Endothelial cell of umbilical vein (primary cell): ENCODE results near the gene ATRNL1. TPM values are rescaled to one million over a fixed set of nuclear protein-coding genes. Genes with fewer than 3 reads are reported as not detected.

Experiments
- BruUV-seq: library from RNA; stranded (reverse); fragments of 400-500 nt; replicated peaks from 2 replicates; lab custom pipeline; 2021; lab: Mats Ljungman, UMichigan
- CTCF ChIA-PET: fragments of 300-600, 350-600 bp; sonication (Branson Sonifier 250); formaldehyde crosslinking; loops from one replicate; lab custom pipeline; 2021; ENCODE audit warnings: antibody characterized with exemption, inconsistent platforms; lab: Charles Lee
- POLR2A ChIA-PET: fragments of 300-600, 350-600 bp; sonication (Branson Sonifier 250); formaldehyde crosslinking; loops from one replicate; lab custom pipeline; 2021; ENCODE audit warnings: antibody characterized with exemption, inconsistent platforms; lab: Charles Lee
- DNase-seq: peaks from one replicate; pipeline ENCODE4 v3.0.0-alpha.2; 2011; ENCODE audit warnings: low read depth, low spot score
- FAIRE-seq: peaks from 2 replicates; lab custom pipeline; 2011; peaks lifted over from hg19 to GRCh38; lab: Jason Lieb, UNC
- H2AFZ ChIP-seq: 2 replicates; pipeline ENCODE4 v1.6.0; 2012; ENCODE audit warnings: low read depth, low read length, control low read depth, inconsistent platforms
- H3K27ac ChIP-seq: 2 replicates; pipeline ENCODE4 v1.5.1; 2011; ENCODE audit warnings: low read depth, mild to moderate bottlenecking, control low read depth, low read length, moderate library complexity; ENCODE audit not compliant: insufficient read depth
- H3K27me3 ChIP-seq, 2 experiments: 2 replicates each; pipeline versions ENCODE4 v1.6.0 to v1.6.1; 2011; ENCODE audit warnings: low read length in 2 of 2, mixed read lengths in 1 of 2; ENCODE audit not compliant: control insufficient read depth in 2 of 2, insufficient read depth in 2 of 2
- H3K36me3 ChIP-seq, 2 experiments: 2 replicates in 1 of 2; 3 replicates in 1 of 2; pipeline ENCODE4 v1.5.1; 2011; ENCODE audit warnings: low read length in 2 of 2, mild to moderate bottlenecking in 1 of 2, moderate library complexity in 1 of 2; ENCODE audit not compliant: control insufficient read depth in 2 of 2, insufficient read depth in 2 of 2; ENCODE audit errors: extremely low read depth in 1 of 2
- H3K4me1 ChIP-seq: 3 replicates; pipeline ENCODE4 v1.5.1; 2011; ENCODE audit warnings: mild to moderate bottlenecking, low read length; ENCODE audit not compliant: control insufficient read depth, insufficient read depth; ENCODE audit errors: extremely low read depth
- H3K4me2 ChIP-seq: 2 replicates; pipeline ENCODE4 v1.6.1; 2011; ENCODE audit warnings: low read length, control low read depth, mixed read lengths; ENCODE audit not compliant: insufficient read depth
- H3K4me3 ChIP-seq, 3 experiments: fragments of 200-600 bp in 1 of 3; sonication (generic), shearing (Covaris generic) in 1 of 3; replicated peaks in 1 of 3; 2 replicates each; pipeline ENCODE4 v1.5.1; 2011 to 2016; ENCODE audit warnings: control low read depth in 3 of 3, low read length in 3 of 3, mild to moderate bottlenecking in 2 of 3, inconsistent platforms in 1 of 3, low read depth in 1 of 3, moderate library complexity in 1 of 3; ENCODE audit not compliant: insufficient read depth in 1 of 3
- H3K79me2 ChIP-seq: 2 replicates; pipeline ENCODE4 v1.6.0; 2012; ENCODE audit warnings: low read length, inconsistent platforms; ENCODE audit not compliant: control insufficient read depth, insufficient read depth
- H3K9ac ChIP-seq: replicated peaks from 2 replicates; pipeline ENCODE3; 2011; ENCODE audit warnings: low read length, control low read depth; ENCODE audit not compliant: insufficient read depth; ENCODE audit errors: extremely low read depth
- H3K9me1 ChIP-seq: replicated peaks from 3 replicates; pipeline ENCODE4 v1.6.0; 2011; ENCODE audit warnings: mild to moderate bottlenecking, low read length; ENCODE audit not compliant: control insufficient read depth, insufficient read depth; ENCODE audit errors: extremely low read depth
- H3K9me3 ChIP-seq: replicated peaks from 2 replicates; pipeline ENCODE4 v1.5.1; 2012; ENCODE audit warnings: low read length, inconsistent platforms; ENCODE audit not compliant: control insufficient read depth, insufficient read depth
- H4K20me1 ChIP-seq: replicated peaks from 2 replicates; pipeline ENCODE3; 2011; ENCODE audit warnings: mild to moderate bottlenecking, low read length; ENCODE audit not compliant: control insufficient read depth, insufficient read depth; ENCODE audit errors: extremely low read depth
- EZH2 ChIP-seq: IDR thresholded peaks from 2 replicates; pipeline ENCODE4 v1.6.1; 2012; ENCODE audit warnings: borderline replicate concordance, low read depth, mild to moderate bottlenecking, moderate library complexity, low read length, inconsistent platforms; ENCODE audit not compliant: severe bottlenecking
- FOS ChIP-seq: IDR thresholded peaks from 2 replicates; pipeline ENCODE4 v1.6.1; 2011; ENCODE audit warnings: mild to moderate bottlenecking, low read length, moderate library complexity, borderline replicate concordance; ENCODE audit not compliant: insufficient read depth
- GATA2 ChIP-seq: IDR thresholded peaks from 2 replicates; pipeline ENCODE4 v1.7.0; 2011; ENCODE audit warnings: low read depth, mild to moderate bottlenecking, moderate library complexity, mixed read lengths, low read length; ENCODE audit not compliant: insufficient read length, insufficient read depth
- JUN ChIP-seq: IDR thresholded peaks from 2 replicates; pipeline ENCODE4 v1.6.1; 2011; ENCODE audit warnings: borderline replicate concordance, low read depth; ENCODE audit not compliant: insufficient read length, insufficient read depth
- MYC ChIP-seq: IDR thresholded peaks from one replicate; pipeline ENCODE4 v1.6.1; 2011; ENCODE audit warnings: mild to moderate bottlenecking, low read depth, low read length
- POLR2A ChIP-seq: IDR thresholded peaks from 2 replicates; pipeline ENCODE4 v1.6.1; 2012; ENCODE audit warnings: low read depth, mild to moderate bottlenecking, control low read depth, low read length
- POLR2AphosphoS5 ChIP-seq: IDR thresholded peaks from 2 replicates; pipeline ENCODE4 v1.6.1; 2012; ENCODE audit warnings: low read depth, mild to moderate bottlenecking, control low read depth, low read length, moderate library complexity; ENCODE audit not compliant: insufficient read depth
- dilution Hi-C: fragments of 300-500 bp; cut with MboI; formaldehyde crosslinking; loops from one replicate; pipeline ENCODE4 v1.15.0; 2019; ENCODE audit warnings: low sequenced_read_pairs; ENCODE audit not compliant: extremely low pct_ligation_motif_present
- intact Hi-C: fragments of 100-400 bp; cut with micrococcal nuclease; formaldehyde crosslinking; loops from one replicate; pipeline ENCODE4 v1.10.0; 2022
- polyA plus RNA-seq, 4 experiments: library from polyadenylated mRNA; depleted of rRNA in 3 of 4; stranded (reverse) in 3 of 4; unstranded in 1 of 4; fragments of >200 nt; gene quantifications; 2 replicates each; pipeline versions ENCODE4 v1.2.1 to v1.2.3, GENCODE V29; 2011 to 2012; ENCODE audit warnings: missing spikeins in 1 of 4
- total RNA-seq: library from RNA; stranded (reverse); gene quantifications from 2 replicates; pipeline ENCODE4 v1.2.3, GENCODE V29; 2021
- TF ChIP-seq, protein P1 (sequence below): IDR thresholded peaks from 2 replicates; pipeline ENCODE4 v1.6.1; 2011; ENCODE audit not compliant: insufficient read depth, insufficient read length
- TF ChIP-seq, protein P2 (sequence below), 2 donors: IDR thresholded peaks; 1 replicate in 1 of 2; 2 replicates in 1 of 2; pipeline ENCODE4 v1.5.1; 2011; ENCODE audit warnings: low read length in 2 of 2, mild to moderate bottlenecking in 2 of 2, moderate library complexity in 2 of 2, control low read depth in 1 of 2, inconsistent platforms in 1 of 2, low read depth in 1 of 2; ENCODE audit not compliant: insufficient read depth in 1 of 2; ENCODE audit errors: extremely low read depth in 1 of 2

Gene ATRNL1
- total and polyA plus RNA-seq, 2 donors (not counting 3 experiments of a cell fraction or from before 2014, with no cell fraction given), result not detected

DNA sequence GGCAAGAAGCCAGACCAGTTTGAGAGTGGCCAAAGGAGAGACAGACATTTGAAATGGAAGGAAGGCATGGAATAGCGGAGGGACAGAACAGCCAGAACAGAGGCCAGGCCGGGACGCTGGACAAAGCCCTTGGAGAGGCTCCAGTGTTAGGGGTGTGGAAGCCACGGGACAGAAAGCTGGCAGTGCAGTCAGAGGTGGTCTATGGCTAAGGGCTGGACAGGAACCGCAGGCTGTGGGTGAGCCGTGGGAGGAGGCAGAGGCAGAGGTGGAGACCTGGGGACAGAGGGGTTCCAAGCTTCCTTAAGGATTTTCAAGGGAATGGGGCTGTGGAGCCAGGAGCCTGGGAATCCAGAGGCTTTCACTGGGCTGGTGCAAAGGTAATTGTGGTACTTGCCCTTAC lies 878.8 kb downstream of the ATRNL1 start:
- H4K20me1 ChIP-seq, result no peaks in the 10 kb centered on the region
- H3K79me2 ChIP-seq, result no peaks in the 10 kb centered on the region
- no peak overlapping the region for H3K9ac ChIP-seq
- no peaks in the 10 kb centered on the region for H3K36me3 ChIP-seq
- no peaks in the 10 kb centered on the region for H3K27me3 ChIP-seq
- H2AFZ ChIP-seq, result no peak overlapping the region
- ChIA-PET POLR2A (no interaction called here), CTCF (no interaction called here)
- dilution Hi-C loops (no loop called here), intact Hi-C loops (no loop called here)
- no TSS peak for BruUV-seq
- H3K4me1 ChIP-seq, result no peaks in the 10 kb centered on the region
- H3K27ac ChIP-seq, result no peak overlapping the region
- TF ChIP-seq POLR2AphosphoS5, result no peak
- no peak overlapping the region for H3K4me3 ChIP-seq
- H3K9me1 ChIP-seq, result no peaks in the 10 kb centered on the region
- H3K9me3 ChIP-seq, result no peaks in the 10 kb centered on the region
- DNase-seq, result no peak
- FAIRE-seq, result no peak
- no peak overlapping the region for H3K4me2 ChIP-seq

DNA sequence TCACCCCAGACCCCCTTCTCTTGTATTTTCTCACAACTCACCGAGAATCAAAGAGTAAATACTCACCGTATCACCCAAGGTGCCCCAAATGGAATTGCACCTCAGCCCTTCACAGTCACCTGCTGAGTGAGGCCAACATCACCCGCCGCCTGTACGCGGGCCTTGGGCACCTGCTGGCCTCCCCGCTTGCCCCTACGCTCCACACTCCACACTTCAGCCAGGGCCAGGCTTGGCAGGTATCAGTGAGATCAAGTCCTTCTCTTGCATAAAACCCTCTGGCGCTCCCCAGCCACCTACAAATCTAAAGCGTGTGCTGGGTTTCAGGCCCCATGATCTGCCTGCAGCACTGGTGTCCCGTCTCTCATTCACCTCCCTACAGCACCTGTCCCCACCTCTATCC lies 879.3 kb downstream of the ATRNL1 start:
- Histone ChIP-seq H4K20me1 (no peaks in the 10 kb centered on the region), H3K9me3 (no peaks in the 10 kb centered on the region), H3K4me1 (no peaks in the 10 kb centered on the region), H3K9me1 (no peaks in the 10 kb centered on the region), H3K27ac (no peak overlapping the region), H3K4me2 (no peak overlapping the region), H3K27me3 (no peaks in the 10 kb centered on the region), H3K79me2 (no peaks in the 10 kb centered on the region), H2AFZ (no peak overlapping the region), H3K4me3 (no peak overlapping the region), H3K9ac (no peak overlapping the region), H3K36me3 (no peaks in the 10 kb centered on the region)
- ChIA-PET CTCF (no interaction called here), POLR2A (no interaction called here)
- intact Hi-C loops (no loop called here), dilution Hi-C loops (no loop called here)
- no peak for FAIRE-seq
- DNase-seq, result no peak
- TF ChIP-seq GATA2, result no peak
- TF ChIP-seq POLR2A, result no peak
- TF ChIP-seq, protein P1, sequence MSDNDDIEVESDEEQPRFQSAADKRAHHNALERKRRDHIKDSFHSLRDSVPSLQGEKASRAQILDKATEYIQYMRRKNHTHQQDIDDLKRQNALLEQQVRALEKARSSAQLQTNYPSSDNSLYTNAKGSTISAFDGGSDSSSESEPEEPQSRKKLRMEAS, result no peak
- TF ChIP-seq JUN, result no peak
- TF ChIP-seq, protein P2, sequence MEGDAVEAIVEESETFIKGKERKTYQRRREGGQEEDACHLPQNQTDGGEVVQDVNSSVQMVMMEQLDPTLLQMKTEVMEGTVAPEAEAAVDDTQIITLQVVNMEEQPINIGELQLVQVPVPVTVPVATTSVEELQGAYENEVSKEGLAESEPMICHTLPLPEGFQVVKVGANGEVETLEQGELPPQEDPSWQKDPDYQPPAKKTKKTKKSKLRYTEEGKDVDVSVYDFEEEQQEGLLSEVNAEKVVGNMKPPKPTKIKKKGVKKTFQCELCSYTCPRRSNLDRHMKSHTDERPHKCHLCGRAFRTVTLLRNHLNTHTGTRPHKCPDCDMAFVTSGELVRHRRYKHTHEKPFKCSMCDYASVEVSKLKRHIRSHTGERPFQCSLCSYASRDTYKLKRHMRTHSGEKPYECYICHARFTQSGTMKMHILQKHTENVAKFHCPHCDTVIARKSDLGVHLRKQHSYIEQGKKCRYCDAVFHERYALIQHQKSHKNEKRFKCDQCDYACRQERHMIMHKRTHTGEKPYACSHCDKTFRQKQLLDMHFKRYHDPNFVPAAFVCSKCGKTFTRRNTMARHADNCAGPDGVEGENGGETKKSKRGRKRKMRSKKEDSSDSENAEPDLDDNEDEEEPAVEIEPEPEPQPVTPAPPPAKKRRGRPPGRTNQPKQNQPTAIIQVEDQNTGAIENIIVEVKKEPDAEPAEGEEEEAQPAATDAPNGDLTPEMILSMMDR (IDR thresholded peaks at IDR 0.05; ENCODE audit: extremely low read depth in 1 of 2, insufficient read depth in 1 of 2, low read depth in 1 of 2, low read length in 2 of 2), result no peak
- TF ChIP-seq MYC, result no peak
- no peak for TF ChIP-seq EZH2
- no peak for TF ChIP-seq FOS
- TF ChIP-seq POLR2AphosphoS5, result no peak
- no TSS peak for BruUV-seq
